Measurements from ENCODE around the gene MBLAC2.

Gene MBLAC2

DNA sequence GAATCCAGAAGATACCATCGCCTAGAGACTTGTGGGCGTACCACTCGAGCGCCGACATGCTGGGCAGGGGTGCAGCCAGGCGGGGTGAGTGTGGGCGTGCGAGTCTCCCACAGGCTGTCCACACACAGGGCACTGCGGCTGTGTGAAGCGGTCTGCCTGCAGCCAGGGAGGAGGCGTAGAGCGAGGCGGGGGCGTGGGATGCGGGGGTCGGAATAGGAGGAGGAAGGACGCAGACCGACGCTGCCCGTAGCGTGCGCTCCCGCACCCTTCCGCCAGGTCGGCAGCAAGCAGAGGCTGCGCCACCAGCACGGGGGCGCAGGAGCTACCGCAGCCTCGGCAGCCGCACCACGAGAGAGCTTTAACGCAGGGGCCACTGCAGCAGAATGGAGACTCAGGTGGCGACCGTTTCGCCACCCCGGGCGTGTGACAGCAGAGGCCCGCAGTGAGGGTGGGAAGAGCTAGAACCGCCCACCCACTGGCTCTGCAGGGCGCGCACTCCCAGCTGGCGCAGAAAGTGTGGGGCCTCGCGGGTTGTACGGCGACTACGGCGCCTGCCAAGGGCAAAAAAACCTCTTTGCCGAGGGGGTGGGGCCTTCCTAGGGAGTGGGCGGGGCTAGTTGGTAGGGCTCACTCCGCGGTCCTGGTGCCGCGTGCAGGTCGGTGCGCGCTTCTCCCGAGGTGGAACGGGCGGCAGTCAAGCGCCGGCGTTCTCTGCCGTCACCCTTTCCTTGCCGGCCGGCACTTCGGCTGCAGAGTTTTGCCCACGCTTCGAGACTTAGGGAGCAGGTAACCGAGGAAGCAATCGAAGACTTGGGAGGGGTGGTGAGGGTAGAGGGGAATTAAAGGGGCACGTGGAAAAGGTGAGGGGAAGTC, at the start of gene MBLAC2, which contains the start of gene POLR3G:
Gene MBLAC2 (minus strand): TSS at position 537 of the 873 bp plus-strand sequence. CDS start 479 bp downstream, at position 58.
Gene POLR3G (plus strand): TSS at position 630 of the 873 bp plus-strand sequence. CDS start 10,704 bp downstream, outside the sequence.
- DNase-seq (ENCODE audit: extremely low read depth in 1 of 2, low read depth in 1 of 2), result peak; percentile 87 to 90

DNA sequence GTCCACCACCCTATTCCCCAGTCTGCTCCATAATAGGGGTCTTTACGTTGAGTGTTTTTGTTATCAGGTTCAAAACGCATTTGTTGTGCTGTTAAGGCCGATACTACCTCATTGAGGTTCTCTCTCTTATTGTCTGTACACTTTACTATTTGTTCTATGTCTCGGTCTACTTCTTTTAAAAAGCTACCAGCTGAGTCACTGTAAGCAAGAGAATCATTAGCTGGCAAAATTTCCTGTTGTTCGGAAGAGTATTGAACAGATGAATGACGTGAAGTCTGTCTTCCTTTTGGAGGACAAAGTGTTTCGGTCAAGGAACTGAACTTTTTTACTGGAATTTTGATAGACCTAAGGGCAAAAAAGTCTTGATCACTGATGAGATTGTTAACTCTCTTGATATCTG, 44.5 kb upstream of the MBLAC2 start:
- no peak for DNase-seq (ENCODE audit: extremely low read depth in 1 of 2, low read depth in 1 of 2)

DNA sequence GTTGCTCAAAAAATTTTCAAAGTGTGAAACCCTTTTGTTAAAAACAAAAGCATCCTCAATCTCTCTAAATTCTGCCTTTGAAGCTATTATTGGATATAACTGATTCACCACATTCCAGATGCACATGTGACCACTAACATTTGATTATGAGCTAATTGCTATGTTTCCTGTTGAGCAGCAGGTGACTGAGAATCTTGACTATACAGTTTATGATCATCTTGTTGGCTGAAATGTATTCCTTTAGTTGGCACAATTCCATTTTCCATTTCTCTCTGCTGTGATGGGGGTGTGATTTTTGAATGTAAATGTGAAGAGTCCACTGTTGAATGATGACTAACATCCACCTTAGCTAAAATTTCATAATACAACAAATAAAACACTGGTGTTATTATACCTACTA, 44.1 kb upstream of the MBLAC2 start:
- no peak for DNase-seq (ENCODE audit: extremely low read depth in 1 of 2, low read depth in 1 of 2)

DNA sequence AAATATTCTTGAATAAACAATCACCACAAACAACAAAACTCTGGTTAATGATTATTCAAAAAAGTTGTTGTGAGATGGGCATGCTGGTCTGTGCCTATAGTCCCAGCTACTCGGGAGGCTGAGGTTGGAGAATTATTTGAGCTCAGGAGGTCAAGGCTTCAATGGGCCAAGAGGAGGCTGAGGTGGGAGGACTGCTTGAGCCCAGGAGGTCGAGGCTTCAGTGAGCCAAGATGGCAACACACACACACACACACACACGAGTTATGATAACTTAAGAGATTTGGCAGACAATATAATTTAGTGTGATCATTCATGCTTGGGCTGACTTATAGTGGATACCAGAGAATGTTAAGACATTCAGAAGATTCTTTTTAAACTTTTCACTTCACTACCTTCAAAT, 39.9 kb upstream of the MBLAC2 start:
- DNase-seq (ENCODE audit: extremely low read depth in 1 of 2, low read depth in 1 of 2), result no peak

DNA sequence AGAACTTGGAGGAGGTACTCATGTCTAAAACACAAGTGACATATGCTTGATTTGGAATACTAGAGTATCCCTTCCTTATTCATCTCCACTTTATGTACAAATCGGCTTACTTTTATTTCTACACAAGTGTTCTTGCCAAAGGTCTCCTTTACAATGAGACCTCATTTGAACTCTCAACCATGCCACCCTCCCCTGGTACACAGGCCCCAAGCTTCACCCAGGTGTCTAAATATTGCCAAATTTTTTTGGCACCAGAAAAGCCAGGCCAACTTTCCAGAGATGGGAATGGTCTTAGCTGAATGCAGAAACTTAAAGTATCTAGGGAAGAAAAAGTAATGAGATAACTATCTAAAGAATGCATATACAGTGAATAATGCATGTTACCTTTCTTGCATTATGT, 35.9 kb upstream of the MBLAC2 start:
- DNase-seq (ENCODE audit: extremely low read depth in 1 of 2, low read depth in 1 of 2), result no peak

DNA sequence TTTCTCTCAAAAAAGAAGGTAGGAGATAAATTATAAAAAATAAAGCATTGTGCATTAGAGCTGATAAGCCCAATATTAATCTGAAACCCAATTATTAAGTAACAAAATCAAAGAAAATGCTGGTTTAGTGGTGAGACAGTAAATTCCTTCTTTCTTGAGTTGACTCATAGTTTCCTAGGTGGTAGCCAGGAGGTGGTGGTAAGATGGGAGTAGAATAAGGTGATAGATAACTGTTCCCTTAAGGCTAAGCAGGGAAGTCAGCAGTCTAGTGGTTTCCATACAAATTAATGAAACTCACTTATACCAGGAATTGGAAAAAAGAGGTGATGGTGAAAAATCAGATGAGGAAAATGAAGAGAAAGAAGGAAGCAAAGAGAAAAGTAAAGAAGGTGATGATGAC, 31.6 kb upstream of the MBLAC2 start:
- DNase-seq (ENCODE audit: extremely low read depth in 1 of 2, low read depth in 1 of 2), result no peak

DNA sequence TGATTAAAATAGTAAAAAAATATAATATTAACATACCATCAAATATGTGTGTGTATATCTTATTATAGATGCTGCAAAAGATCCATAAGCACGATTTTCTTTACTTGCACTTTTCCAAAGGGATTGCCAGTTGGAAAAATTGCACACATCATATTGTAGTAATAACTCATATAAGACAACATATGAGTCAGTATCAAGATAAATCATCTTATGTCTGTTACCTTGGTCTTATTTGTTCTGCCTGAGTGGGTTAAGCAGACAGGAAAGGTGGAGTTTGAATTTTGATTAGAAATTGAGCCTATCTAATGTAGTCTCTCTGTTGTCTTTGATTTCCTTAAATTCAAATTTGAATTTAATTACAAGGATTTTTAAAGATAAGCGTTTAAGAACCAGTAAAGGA, 30.2 kb upstream of the MBLAC2 start:
- DNase-seq (ENCODE audit: extremely low read depth in 1 of 2, low read depth in 1 of 2), result no peak

DNA sequence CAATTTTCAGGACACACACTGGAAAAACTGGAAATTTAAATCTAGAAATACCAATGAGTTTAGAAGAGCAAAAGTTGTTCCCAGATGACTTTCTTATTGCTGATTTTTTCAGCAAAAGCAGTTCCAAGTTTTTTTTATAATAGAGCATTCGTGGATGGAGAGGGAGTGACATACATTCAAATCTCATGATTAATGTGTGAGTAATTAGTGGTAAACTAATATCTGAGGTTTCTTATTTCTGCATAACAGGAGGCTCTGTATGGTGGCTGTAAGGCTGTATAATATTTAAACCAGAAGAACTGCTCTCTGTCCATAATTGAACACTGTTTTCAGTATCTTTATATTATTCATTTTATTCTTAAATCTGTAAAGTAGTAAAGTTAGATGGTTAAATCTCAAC, 29.0 kb upstream of the MBLAC2 start:
- no peak for DNase-seq (ENCODE audit: extremely low read depth in 1 of 2, low read depth in 1 of 2)

DNA sequence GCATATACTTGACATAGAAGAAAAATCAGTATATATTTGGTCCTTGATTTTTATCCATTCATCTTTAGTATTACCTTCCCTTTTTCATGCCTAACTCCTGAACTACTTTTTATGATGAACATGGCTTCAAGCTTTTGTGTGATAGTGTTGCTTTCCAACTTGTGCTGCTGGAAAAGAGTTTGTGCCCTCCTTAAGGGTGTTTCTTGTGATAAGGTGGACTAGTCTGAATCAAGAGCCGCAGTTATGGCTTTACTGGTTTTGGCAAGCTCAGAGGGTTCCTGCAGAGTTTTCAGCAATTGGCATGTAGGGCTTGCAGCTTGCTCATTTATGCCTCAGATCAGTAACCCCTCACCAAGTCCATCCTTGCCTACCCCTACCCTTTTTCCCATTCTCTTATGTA, 20.6 kb upstream of the MBLAC2 start:
- DNase-seq (ENCODE audit: extremely low read depth in 1 of 2, low read depth in 1 of 2), result no peak

DNA sequence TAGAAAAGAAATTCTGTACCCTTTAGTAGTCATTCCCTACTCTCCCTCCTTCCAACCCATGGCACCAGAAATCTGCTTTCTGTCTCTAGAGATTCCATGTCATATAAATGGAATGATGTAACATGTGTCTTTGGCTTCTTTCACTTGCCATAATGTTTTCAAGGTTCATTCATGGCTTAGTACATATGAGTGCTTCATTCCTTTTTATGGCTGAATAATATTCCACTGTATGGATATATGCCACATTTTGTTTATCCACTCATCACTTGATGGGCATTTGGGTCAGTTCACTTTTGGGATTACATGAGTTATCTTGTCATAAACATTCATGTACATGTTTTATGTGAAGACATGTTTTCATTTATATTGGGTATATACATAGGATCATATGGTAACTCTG, 19.5 kb upstream of the MBLAC2 start:
- DNase-seq (ENCODE audit: extremely low read depth in 1 of 2, low read depth in 1 of 2), result no peak

DNA sequence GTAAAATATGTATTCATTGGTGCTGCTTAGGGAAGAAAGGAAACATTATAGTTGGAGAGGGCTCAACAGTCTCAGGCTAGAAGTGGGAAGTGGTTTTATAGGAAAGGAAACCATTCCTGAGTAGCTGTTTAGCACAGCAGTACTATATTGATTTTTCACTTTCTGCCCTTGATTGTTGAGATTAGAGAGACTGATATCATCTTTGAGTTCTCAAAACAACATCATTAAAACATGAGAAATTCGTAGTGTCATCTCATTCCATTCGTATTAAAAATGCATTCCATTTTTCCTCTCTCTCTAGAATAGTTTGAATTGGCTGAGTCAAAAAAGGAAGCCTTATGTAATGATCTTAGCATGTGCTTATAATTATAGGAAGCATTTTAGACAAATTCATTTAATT, 14.2 kb upstream of the MBLAC2 start:
- DNase-seq (ENCODE audit: extremely low read depth in 1 of 2, low read depth in 1 of 2), result no peak

DNA sequence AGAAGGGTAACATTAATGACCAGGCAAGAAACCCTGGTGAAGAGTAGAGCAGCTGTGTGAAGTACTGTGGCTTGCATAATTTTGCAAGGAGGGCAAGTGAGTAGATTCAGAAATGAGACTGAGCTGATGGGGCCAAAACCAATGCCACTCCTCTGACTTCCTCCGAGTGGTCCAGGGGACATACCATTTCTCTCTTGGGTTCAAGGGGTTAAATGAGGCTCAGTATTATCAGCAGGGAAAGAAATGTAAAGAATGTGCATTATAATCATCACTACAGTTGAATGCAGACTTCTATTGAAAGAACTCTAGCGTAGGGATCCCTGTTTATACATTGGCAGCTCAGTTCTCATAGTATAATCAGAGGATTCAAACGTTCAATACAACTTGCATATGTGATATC, 10.0 kb upstream of the MBLAC2 start:
- no peak for DNase-seq (ENCODE audit: extremely low read depth in 1 of 2, low read depth in 1 of 2)

DNA sequence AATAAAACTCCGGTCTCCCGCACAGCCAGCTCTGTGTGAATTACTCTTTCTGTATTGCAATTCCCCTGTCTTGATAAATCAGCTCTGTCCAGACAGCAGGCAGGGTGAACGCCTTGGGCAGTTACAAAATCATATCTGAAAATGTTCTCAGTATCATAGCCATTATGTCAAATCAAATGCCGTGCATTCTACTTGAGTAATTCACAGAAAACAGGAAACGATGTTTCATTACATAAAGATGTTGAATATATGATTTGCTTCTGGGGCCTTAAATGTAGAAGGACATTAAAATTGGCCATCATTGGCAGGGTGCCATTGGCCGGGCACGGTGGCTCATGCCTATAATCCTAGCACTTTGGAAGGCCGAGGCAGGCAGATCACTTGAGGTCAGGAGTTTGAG, 8.6 kb upstream of the MBLAC2 start:
- no peak for DNase-seq (ENCODE audit: extremely low read depth in 1 of 2, low read depth in 1 of 2)

DNA sequence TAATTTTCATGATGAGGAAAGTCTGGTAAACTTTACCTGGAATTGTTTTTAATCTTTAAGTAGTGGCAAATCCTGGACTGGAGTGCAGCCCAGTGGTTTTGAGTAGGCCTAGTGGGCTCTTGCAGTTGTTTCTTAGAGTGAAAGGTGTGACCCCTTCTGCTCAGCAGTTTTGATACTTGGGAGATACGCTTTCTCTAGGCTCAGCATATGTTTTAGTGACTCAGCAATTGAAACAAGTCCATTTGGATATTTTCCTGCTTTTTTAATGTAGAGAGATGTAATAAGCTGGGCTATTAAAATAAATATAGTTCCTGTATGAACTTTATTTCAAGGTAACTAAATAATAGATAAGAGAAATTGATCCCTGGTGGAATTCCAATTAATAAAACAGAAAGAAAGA, 6.1 kb upstream of the MBLAC2 start:
- no peak for DNase-seq (ENCODE audit: extremely low read depth in 1 of 2, low read depth in 1 of 2)

DNA sequence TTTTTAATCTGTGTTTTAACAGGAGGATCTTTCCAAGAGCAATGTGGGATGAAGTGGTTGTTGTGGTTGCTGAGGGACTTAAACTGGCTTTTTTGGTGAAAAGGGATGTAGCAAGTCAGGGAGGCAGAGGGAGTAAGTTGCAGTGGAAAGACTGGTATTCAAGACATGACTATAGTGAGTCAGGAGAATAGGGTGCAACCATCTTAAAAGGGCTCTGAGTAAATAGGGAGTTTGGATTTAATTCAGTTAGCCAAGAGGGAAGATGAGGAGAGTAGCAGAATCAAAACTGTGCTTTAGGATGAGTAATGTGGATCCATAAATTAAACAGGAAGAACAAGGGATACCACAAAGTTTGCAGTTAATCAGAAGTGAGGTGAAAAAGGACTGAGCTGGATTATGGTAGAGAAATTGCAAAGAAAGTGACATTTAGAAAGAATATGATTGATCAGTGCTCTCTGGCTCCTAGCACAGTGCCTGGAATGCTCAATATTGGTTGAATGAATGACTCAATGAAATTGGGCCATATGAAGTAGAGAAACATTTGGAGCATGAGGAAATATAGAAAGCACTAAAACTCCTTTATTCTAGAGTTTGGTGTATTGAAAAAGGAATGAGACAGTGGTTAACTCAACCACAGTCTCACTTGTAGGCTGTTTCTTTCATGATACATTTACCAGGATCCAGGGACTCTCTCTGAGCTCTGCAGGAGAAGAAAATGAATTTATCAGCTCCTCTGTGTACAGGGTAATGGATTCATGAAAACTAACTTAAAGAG, 5.2 kb upstream of the MBLAC2 start:
- no peak for DNase-seq (ENCODE audit: extremely low read depth in 1 of 2, low read depth in 1 of 2)

DNA sequence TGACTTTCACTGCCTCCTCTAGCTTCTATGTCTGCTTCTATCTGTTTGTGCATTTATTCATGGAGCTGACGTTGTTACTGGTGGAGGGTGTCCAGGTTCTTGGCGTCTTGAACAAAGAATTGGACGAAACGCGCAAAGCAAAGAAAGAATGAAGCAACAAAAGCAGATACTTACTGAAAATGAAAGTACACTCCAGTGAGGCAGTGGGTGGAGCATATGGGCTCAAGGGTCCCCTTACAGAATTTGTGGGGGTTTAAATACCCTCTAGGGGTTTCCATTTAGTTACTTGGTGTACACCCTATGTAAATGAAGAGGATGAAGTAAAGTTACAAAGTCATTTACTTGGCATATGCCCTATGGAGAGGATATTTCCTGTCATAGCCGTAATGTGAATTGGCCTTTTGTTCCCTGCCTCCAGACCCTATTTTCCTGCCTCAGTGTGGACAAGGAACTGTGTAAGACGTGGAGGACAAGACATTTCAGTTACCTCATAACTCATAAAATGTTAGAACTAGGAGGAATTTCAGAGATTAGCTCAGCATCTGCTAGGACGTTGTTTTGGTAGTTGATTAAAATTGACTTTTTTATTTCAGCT, 3.1 kb upstream of the MBLAC2 start:
- DNase-seq (ENCODE audit: extremely low read depth in 1 of 2, low read depth in 1 of 2), result no peak

DNA sequence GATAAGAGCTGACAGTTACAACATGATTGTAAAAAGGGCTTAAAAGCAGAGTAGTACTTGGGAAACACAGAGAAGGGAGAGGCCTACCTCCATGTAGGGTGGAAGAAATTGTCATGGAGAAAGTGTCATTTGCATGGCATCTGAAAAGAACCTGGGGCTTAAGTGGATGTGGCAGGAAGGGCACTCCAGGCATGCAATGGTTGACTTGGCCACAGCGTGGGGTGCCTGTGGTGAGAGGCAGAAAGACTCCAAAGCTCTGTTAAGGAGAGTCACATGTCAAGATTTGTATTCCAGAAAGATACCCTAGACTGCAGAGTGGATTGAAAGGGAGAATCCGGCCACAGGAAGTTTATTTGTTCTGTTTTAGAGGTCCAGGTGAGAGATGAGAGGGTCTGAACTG, 2.5 kb upstream of the MBLAC2 start:
- no peak for DNase-seq (ENCODE audit: extremely low read depth in 1 of 2, low read depth in 1 of 2)

DNA sequence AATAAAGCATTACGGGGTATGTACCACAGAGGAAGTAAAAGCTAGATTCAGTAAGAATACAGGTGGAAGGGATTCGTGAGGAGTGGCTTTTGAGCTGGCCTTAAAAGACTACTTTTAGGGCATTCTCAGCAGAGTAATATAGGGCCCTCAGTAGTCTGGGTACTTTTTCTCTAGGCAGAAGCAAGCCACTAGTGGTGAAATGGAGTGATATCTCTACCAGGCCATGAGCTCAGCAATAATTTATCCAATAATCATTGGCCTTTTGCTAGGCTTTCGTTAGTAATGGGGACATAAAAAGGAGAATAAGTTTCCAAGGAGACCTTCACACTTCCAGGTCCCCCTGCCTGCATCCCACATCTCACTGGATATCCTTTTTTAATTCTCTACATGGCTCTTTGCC, 1.8 kb upstream of the MBLAC2 start:
- no peak for DNase-seq (ENCODE audit: extremely low read depth in 1 of 2, low read depth in 1 of 2)

DNA sequence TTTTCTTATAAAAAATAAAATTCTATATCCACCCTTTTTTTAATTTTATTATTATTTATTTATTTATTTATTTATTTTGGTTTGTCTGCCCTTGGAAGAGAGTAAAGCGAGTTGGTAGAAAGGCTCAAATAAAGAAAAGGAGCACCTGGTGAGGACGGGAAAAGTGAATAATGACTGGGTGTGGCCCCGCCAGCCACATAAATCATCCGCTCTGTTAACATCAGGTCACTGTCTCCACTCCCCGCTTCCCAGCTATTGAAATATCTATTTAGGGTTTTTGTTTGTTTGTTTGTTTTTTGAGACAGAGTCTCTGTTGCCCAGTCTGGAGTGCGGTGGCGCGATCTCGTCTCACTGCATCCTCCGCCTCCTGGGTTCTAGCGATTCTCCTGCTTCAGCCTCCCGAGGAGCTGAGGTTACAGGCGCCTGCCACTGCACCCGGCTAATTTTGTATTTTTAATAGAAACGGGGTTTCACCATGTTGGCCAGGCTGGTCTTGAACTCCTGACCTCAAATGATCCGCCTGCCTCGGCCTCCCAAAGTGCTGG, 937 bp upstream of the MBLAC2 start:
- no peak for DNase-seq (ENCODE audit: extremely low read depth in 1 of 2, low read depth in 1 of 2)

DNA sequence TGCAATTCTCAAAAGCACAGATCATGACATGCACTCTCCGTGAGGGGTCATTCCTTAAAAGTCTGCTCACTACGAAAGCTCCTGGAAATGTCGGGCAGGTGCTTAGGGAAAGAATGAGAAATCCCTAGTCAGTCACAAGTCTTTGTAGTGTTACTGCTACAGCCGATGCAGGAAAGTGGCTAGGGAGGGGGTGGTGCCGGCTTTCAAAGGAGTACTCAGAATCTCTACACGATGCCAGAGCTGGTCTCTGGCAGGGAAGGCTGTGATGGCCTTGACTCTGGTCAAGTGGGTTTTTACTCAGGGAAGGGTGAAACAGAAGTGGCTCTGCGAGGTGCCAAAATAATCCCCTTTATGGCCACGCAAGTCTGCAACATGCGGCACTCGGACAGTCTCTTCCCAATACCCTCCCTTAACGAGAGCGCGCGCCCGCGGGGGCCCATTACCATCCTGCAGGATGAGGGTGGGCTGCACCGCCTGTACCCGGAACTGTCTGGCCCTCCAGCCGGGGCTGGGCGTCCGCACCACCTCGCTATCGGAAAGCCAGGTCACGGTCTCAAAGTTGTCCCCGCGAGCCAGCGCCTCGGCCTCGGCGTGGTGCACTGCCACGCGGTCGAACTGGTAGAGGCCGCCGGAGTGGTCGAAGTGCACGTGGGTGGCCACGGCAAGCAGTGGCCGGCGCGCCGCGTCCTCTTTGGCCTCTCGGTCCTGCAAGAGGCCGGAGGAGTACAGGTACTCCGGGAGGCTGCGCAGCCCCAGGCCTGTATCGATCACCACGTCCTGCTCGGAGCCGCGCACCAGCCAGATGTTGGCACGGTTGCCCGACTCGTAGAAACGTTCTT, 956 bp downstream of the MBLAC2 start:
- peak in 1 of 2 donors; percentile 2 for DNase-seq (ENCODE audit: extremely low read depth in 1 of 2, low read depth in 1 of 2)

Measured in activated CD8-positive, alpha-beta memory T cell treated with anti-CD3 and anti-CD28 coated beads for 1 hour (primary cell).